Measurements from ENCODE around the gene ATP1A3.
"Not testable (repeated sequence)": the region's sequence is repeated elsewhere in the genome, so short reads cannot be mapped to it uniquely, and the experiment has no call there.

ATP1A3 gene

DNA sequence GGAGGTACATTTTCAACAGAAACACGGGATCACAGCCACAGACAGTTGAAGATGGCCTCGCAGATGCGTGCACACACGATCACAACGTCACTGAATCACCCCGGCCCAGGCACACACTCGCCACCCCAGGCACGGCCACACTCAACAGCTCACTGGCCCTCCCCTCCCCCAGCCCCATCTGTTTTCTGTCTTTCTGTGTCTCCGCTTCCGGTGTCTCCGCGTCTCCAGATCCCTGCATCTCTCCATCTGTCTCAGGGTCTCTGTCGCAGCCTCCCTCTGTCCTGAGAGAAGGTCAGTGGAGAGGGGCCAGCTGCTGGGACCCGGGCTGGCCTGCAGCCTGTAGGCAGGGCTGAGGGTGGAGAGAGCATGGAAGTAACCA is 3.8 kb upstream of the ATP1A3 start:
- no peak overlapping the region for H3K27ac Mint-ChIP-seq
- H3K36me3 Mint-ChIP-seq (ENCODE audit: low read depth): no peaks in the 10 kb centered on the region
- H3K4me3 Mint-ChIP-seq: no peak overlapping the region
- H3K4me1 Mint-ChIP-seq: peaks cover 37% of the 10 kb centered on the region
- no peak for ATAC-seq
- no peaks in the 10 kb centered on the region for H3K9me3 Mint-ChIP-seq
- no peak for DNase-seq
- H3K27me3 Mint-ChIP-seq: peaks cover 70% of the 10 kb centered on the region

DNA sequence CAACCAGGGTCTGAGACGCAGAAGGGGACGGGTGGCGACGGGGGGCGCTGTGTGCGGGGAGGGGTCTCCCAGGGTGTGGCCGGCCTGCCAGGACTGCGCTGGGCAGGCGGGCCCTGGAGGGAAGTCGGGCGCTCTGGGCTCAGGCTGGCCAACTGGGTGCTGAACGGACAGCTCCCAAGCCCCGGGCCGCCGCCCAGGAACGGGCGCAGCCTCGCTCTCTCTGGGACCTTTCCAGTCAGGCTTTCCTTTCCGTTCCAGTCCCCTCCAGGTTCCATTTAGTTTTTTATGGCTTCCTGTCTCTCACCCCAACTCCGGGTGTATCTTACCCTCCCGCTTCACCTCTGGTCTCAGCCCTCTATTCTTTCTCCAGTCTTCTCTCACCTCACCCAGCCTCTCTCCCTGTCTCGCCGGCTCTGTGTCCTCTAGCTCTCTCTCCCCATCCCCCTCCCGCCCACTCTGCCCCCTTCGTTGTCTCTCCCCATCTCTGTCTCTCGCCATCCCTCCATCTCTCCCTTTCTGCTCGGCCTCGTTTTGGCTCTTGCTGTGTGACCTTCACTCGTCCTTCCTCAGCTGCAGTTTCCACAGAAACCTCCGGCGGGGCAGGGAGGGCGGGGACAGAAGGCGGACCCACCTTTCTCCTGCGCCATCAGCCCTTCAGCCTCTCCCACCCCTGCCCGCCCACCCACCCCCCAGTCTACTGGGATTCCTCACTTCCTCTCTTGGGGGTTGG is 3.3 kb upstream of the ATP1A3 start:
- Mint-ChIP-seq H3K27ac (no peak overlapping the region), H3K4me1 (peaks cover 37% of the 10 kb centered on the region), H3K36me3 (ENCODE audit: low read depth) (no peaks in the 10 kb centered on the region), H3K27me3 (peaks cover 74% of the 10 kb centered on the region), H3K4me3 (peak overlapping the region; percentile 31), H3K9me3 (no peaks in the 10 kb centered on the region)
- peak; percentile 59 for DNase-seq
- no peak for ATAC-seq

DNA sequence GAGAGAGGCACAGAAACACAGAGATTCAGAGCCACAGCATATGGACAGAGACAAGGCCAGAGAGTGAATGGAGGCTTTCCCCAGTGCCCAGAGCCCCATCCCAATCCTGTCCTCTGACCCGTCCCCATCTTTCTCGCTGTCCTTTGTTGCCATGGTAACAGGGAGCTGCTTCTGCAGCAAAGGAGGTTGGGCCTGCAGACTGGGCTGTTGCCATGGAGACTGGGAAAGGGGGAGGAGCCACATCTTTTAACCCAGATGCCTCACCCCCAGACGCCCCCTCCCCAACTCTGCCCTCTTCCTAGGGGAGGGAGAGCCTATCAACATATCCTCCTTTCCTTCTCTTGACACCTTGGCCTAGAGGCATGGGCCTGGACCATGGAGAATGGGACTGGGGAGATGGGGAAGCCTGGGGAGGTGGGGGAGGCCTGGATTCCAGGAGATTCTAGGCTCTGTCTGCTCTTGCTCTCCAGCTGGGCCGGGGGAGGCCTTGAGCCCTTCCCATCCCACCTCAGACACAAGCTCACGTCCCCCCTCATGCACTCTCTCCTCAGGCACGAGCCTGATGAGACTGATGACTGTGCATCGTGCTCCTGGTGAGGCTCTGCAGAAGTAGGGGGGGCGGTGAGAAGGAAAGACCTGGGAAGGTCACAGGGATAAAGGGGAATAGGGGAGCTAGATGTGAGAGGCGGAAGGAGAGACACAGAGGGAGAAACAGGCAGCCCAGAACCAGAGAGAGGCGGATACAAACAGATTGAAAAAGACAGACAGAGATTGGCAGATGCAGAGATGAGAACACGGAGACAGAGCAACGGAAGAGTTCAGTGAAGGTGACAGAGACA is 2.1 kb upstream of the ATP1A3 start:
- Mint-ChIP-seq H3K9me3 (no peaks in the 10 kb centered on the region), H3K36me3 (ENCODE audit: low read depth) (no peaks in the 10 kb centered on the region), H3K4me1 (peaks cover 37% of the 10 kb centered on the region), H3K4me3 (no peak overlapping the region), H3K27me3 (peaks cover 63% of the 10 kb centered on the region), H3K27ac (no peak overlapping the region)
- ATAC-seq (no peak), DNase-seq (no peak)

GRCh38 chr19:41994994-41995958 is 1.2 kb upstream of the ATP1A3 start:
- Mint-ChIP-seq H3K27ac (no peak overlapping the region), H3K9me3 (no peaks in the 10 kb centered on the region), H3K4me3 (peak overlapping the region; percentile 57), H3K36me3 (ENCODE audit: low read depth) (no peaks in the 10 kb centered on the region), H3K27me3 (peaks cover 56% of the 10 kb centered on the region), H3K4me1 (peaks cover 37% of the 10 kb centered on the region)
- ATAC-seq (no peak), DNase-seq (no peak)

DNA sequence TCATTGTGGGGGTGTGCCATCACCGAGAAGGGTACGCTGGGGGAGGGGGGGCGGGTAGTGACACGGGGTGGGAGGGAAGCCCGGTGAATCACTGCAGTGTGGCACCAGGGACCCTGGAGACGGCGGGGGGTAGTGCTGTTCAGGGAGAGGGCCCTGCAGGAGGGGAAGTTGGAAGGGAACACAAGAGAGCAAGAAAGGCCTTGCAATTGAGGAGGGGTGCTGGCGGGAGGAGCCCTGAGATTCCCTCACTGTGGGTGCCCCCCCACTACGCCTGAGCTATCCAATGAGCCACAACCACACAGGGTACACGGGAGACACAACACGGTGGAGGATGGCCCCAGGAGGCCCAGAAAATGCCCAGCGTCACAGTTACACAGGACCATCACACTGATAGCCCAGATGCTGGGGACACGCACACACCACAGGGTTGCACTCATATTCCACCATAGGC is 516 bp upstream of the ATP1A3 start:
- H3K4me1 Mint-ChIP-seq: peaks cover 37% of the 10 kb centered on the region
- DNase-seq (peak; percentile 27), ATAC-seq (no peak)
- H3K9me3 Mint-ChIP-seq: no peaks in the 10 kb centered on the region
- H3K36me3 Mint-ChIP-seq (ENCODE audit: low read depth): no peaks in the 10 kb centered on the region
- peaks cover 49% of the 10 kb centered on the region for H3K27me3 Mint-ChIP-seq
- H3K27ac Mint-ChIP-seq: no peak overlapping the region
- H3K4me3 Mint-ChIP-seq: peak overlapping the region; percentile 57

DNA sequence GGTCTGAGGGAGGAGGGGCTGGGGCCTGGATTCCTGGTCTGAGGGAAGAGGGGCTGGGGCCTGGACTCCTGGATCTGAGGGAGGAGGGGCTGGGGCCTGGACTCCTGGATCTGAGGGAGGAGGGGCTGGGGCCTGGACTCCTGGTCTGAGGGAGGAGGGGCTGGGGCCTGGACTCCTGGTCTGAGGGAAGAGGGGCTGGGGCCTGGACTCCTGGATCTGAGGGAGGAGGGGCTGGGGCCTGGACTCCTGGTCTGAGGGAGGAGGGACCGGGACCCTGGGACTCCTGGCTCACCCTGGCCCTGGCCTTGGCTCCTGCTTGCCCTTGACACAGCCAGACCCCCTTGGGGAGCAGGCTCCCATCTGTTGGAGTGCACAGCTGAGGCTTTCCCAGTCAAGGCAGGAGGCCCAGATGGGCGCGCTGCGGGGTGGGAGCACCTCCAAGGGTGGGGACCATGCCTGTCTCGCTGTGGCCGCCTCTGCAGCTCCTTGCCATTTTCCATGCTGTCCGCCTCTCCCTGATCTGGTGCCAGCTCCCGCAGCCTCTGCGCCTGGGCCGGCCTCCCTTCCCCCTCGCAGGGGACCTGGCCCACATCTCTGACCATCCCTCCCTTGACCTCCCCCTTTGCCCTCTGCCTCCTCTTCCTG is 2.0 kb downstream of the ATP1A3 start:
- not testable (repeated sequence) for H3K27ac Mint-ChIP-seq; ATAC-seq; DNase-seq; H3K36me3 Mint-ChIP-seq (ENCODE audit: low read depth); H3K4me3 Mint-ChIP-seq; H3K9me3 Mint-ChIP-seq
- H3K27me3 Mint-ChIP-seq: peaks cover 33% of the 10 kb centered on the region
- H3K4me1 Mint-ChIP-seq: peaks cover 23% of the 10 kb centered on the region

DNA sequence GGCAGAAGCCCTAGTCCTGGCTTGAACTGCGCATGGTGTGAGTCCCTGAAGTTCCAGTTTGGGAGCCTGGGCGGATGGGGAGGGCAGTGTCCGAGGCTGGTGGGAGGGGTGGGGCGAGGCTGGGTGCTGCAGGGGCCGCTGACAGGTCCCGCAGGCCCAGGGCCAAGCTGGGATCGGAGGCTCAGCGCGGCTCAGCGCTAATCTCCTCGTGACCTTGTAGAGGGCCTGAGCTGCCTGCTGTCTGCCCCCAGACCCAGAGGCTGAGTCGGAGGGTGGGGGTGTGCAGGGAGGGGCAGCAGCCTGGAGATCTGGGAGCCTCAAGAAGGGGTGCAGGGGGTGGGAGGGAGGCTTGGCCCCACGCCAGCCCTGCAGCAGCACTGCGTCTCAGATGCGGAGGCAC is 3.0 kb downstream of the ATP1A3 start:
- H3K36me3 Mint-ChIP-seq (ENCODE audit: low read depth): no peaks in the 10 kb centered on the region
- no peak overlapping the region for H3K27ac Mint-ChIP-seq
- peaks cover 24% of the 10 kb centered on the region for H3K27me3 Mint-ChIP-seq
- no peak for DNase-seq
- peaks cover 17% of the 10 kb centered on the region for H3K4me1 Mint-ChIP-seq
- H3K9me3 Mint-ChIP-seq: no peaks in the 10 kb centered on the region
- ATAC-seq: no peak
- H3K4me3 Mint-ChIP-seq: no peak overlapping the region

DNA sequence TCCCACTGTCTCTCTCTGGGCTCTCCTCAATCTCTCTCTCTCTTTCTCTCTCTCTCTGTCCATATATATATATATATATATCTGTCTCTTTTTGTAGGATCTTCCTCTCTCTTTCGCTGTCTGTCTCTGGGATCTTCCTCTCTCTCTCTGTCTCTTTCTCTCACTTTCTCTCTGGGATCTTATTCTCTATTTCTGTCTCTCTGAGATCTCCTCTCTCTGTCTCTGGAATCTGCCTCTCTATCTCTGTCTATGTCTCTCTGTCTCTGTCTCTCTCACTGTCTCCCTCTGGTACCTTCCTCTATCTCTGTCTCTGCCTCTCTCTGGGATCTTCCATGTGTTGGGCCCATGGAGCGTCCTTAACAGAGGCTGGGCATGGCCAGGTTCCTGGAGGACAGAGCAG is 3.4 kb downstream of the ATP1A3 start:
- Mint-ChIP-seq H3K9me3 (no peaks in the 10 kb centered on the region), H3K4me1 (peaks cover 16% of the 10 kb centered on the region), H3K27me3 (peaks cover 20% of the 10 kb centered on the region), H3K4me3 (no peak overlapping the region), H3K27ac (no peak overlapping the region), H3K36me3 (ENCODE audit: low read depth) (no peaks in the 10 kb centered on the region)
- DNase-seq (no peak), ATAC-seq (no peak)

DNA sequence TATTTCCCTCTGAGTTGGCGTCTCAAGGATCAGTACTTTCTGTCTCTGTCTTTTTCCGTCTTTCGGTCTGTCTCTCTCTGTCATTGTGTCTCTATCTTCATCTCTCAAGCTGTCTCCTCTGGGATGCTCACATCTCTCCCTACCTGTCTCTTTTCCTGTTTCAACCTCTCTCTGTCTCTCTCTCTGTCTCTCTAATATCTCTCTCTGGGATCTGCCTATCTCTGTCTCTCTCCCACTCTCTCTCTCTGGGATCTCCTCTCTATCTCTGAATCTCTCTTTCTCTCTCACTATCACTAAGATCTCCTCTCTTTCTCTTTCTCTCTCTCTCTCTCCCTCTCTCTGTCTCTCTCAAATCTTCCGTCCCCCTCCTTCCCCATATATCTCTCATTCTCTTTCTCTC is 4.0 kb downstream of the ATP1A3 start:
- DNase-seq (no peak), ATAC-seq (no peak)
- Mint-ChIP-seq H3K9me3 (no peaks in the 10 kb centered on the region), H3K36me3 (ENCODE audit: low read depth) (no peaks in the 10 kb centered on the region), H3K27me3 (peaks cover 15% of the 10 kb centered on the region), H3K4me3 (no peak overlapping the region), H3K4me1 (peaks cover 11% of the 10 kb centered on the region), H3K27ac (no peak overlapping the region)

GRCh38 chr19:41988947-41989346 is 5.1 kb downstream of the ATP1A3 start:
- ATAC-seq (no peak), DNase-seq (no peak)
- no peaks in the 10 kb centered on the region for H3K9me3 Mint-ChIP-seq
- no peak overlapping the region for H3K4me3 Mint-ChIP-seq
- H3K4me1 Mint-ChIP-seq: peaks cover 5% of the 10 kb centered on the region
- H3K27me3 Mint-ChIP-seq: peaks cover 9% of the 10 kb centered on the region
- H3K27ac Mint-ChIP-seq: no peak overlapping the region
- no peaks in the 10 kb centered on the region for H3K36me3 Mint-ChIP-seq (ENCODE audit: low read depth)

GRCh38 chr19:41987141-41987860 is 6.7 kb downstream of the ATP1A3 start:
- Mint-ChIP-seq H3K4me3 (no peak overlapping the region), H3K36me3 (ENCODE audit: low read depth) (no peaks in the 10 kb centered on the region), H3K27ac (no peak overlapping the region), H3K4me1 (no peaks in the 10 kb centered on the region), H3K9me3 (no peaks in the 10 kb centered on the region), H3K27me3 (no peaks in the 10 kb centered on the region)
- no peak for DNase-seq
- ATAC-seq: no peak

GRCh38 chr19:41984961-41985360 is 9.1 kb downstream of the ATP1A3 start:
- DNase-seq (no peak), ATAC-seq (no peak)
- no peaks in the 10 kb centered on the region for H3K9me3 Mint-ChIP-seq
- no peak overlapping the region for H3K27ac Mint-ChIP-seq
- H3K4me3 Mint-ChIP-seq: no peak overlapping the region
- no peaks in the 10 kb centered on the region for H3K36me3 Mint-ChIP-seq (ENCODE audit: low read depth)
- H3K4me1 Mint-ChIP-seq: no peaks in the 10 kb centered on the region
- H3K27me3 Mint-ChIP-seq: no peaks in the 10 kb centered on the region

GRCh38 chr19:41981724-41982123 is 12.3 kb downstream of the ATP1A3 start:
- Mint-ChIP-seq H3K36me3 (ENCODE audit: low read depth) (no peaks in the 10 kb centered on the region), H3K4me1 (no peaks in the 10 kb centered on the region), H3K9me3 (no peaks in the 10 kb centered on the region), H3K27ac (no peak overlapping the region), H3K27me3 (no peaks in the 10 kb centered on the region), H3K4me3 (no peak overlapping the region)
- DNase-seq: no peak
- ATAC-seq: no peak
